Gastrocnemius medialis (tissue), 4 donors: ENCODE results near the gene DUSP16. TPM values are rescaled to one million over a fixed set of nuclear protein-coding genes. Genes with fewer than 3 reads are reported as not detected.

ENCODE experiments used
- ATAC-seq, 2 donors: fragments of 150-250 bp; one replicate each; pipeline ENCODE4 v1.9.1; 2016
- DNase-seq, 2 donors: peaks; one replicate each; pipeline ENCODE4 v3.0.0-alpha.2; 2019
- H3K27ac ChIP-seq, 4 donors: fragments of 200-600 bp; sonication (generic); 1 replicate in 1 of 4; 2 replicates in 3 of 4; pipeline ENCODE4 v1.5.1; 2016 to 2018; ENCODE audit warnings: mild to moderate bottlenecking in 2 of 4, moderate library complexity in 1 of 4
- H3K27me3 ChIP-seq, 3 donors: fragments of 200-600 bp; sonication (generic) in 2 of 3; 1 replicate in 1 of 3; 2 replicates in 2 of 3; pipeline versions ENCODE4 v1.5.1 to v1.6.0; 2016 to 2019; ENCODE audit warnings: mild to moderate bottlenecking in 1 of 3, moderate library complexity in 1 of 3
- H3K36me3 ChIP-seq, 2 donors: fragments of 200-600 bp; sonication (generic) in 1 of 2; one replicate each; pipeline ENCODE4 v1.5.1; 2017 to 2018
- H3K4me1 ChIP-seq, 2 donors: fragments of 200-600 bp; sonication (generic) in 1 of 2; one replicate each; pipeline ENCODE4 v1.5.1; 2016 to 2017; ENCODE audit warnings: mild to moderate bottlenecking in 2 of 2
- H3K4me3 ChIP-seq, 4 donors: fragments of 200-600 bp; sonication (generic) in 3 of 4; 1 replicate in 1 of 4; 2 replicates in 3 of 4; pipeline ENCODE4 v1.5.1; 2016 to 2019; ENCODE audit warnings: mild to moderate bottlenecking in 2 of 4
- H3K9me3 ChIP-seq, 3 donors: fragments of 200-600 bp; sonication (generic) in 2 of 3; 1 replicate in 1 of 3; 2 replicates in 2 of 3; pipeline ENCODE4 v1.5.1; 2016 to 2019
- CTCF ChIP-seq, 5 experiments: fragments of 450-650 bp in 3 of 5; fragments of 200-600 bp in 2 of 5; sonication (generic) in 2 of 5; IDR thresholded peaks in 4 of 5; conservative IDR thresholded peaks in 1 of 5; 1 replicate in 4 of 5; 2 replicates in 1 of 5; pipeline ENCODE4 v1.5.1; 2016 to 2019; ENCODE audit warnings: antibody characterized with exemption in 5 of 5, mild to moderate bottlenecking in 3 of 5, moderate library complexity in 3 of 5
- POLR2A ChIP-seq, 2 donors: fragments of 450-650 bp; IDR thresholded peaks; one replicate each; pipeline ENCODE4 v1.6.1; 2017; ENCODE audit warnings: antibody characterized with exemption in 2 of 2, mild to moderate bottlenecking in 2 of 2, moderate library complexity in 2 of 2
- in situ Hi-C, 4 donors: fragments of 200-750 bp; cut with MboI; loops; one replicate each; pipeline versions ENCODE4 v1.15.0 to v1.8.0; 2017; ENCODE audit warnings: low sequenced_read_pairs in 4 of 4
- intact Hi-C: fragments of 100-400 bp; cut with DNase I; formaldehyde crosslinking; loops from one replicate; pipeline ENCODE4 v1.15.1; 2023; ENCODE audit warnings: low total_unique reads
- total RNA-seq, 4 donors: library from RNA; depleted of rRNA; stranded (reverse); fragments of >200 nt; gene quantifications; one replicate each; pipeline versions ENCODE4 v1.1.0 to v1.2.3, GENCODE V29; 2016

DUSP16 gene
- total RNA-seq, 4 donors from 2014 or later, result 10.9 to 15.7 (median 13.3) TPM

GRCh38 chr12:12470751-12471306, 91.8 kb downstream of the DUSP16 start:
- Histone ChIP-seq H3K9me3 (no peaks in the 10 kb centered on the region), H3K27ac (no peak overlapping the region), H3K4me1 (peaks cover 0 to 7% of the 10 kb centered on the region in 2 donors), H3K27me3 (no peaks in the 10 kb centered on the region), H3K36me3 (no peaks in the 10 kb centered on the region), H3K4me3 (no peak overlapping the region)
- ATAC-seq, result no peak
- DNase-seq, result no peak
- no peak for TF ChIP-seq POLR2A (IDR thresholded peaks at IDR 0.05)
- TF ChIP-seq CTCF (IDR thresholded peaks at IDR 0.05 in 4 of 5, conservative IDR thresholded peaks at IDR 0.05 in 1 of 5), result no peak
- intact Hi-C loops (no loop called here), in situ Hi-C loops (no loop called here)

DNA sequence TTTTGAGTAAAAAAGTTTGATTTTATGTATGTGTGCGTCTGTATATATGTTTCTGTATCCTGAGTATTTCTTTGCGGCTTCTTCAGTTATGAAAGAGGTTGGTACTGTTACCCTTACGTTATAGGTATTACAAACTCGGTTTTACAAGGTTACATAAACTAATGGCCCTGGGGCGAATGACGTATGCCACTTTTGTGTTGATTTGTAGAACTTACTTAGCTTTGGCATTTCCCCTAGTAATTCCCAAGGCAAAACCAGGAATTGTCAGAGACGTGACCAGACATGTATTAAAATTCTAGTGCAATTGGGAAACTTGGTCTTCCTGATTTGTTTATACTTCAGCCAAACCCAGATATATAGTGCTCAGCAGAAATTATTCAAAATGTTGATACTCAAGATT, 93.3 kb downstream of the DUSP16 start:
- peaks cover 0 to 4% of the 10 kb centered on the region in 2 donors for H3K36me3 ChIP-seq
- intact Hi-C loops, result no loop called here
- H3K27me3 ChIP-seq, result no peaks in the 10 kb centered on the region
- peaks cover 0 to 7% of the 10 kb centered on the region in 2 donors for H3K4me1 ChIP-seq
- no peak overlapping the region for H3K4me3 ChIP-seq
- ATAC-seq (no peak), DNase-seq (no peak)
- in situ Hi-C loops, result no loop called here
- H3K9me3 ChIP-seq, result no peaks in the 10 kb centered on the region
- no peak overlapping the region for H3K27ac ChIP-seq
- TF ChIP-seq CTCF (IDR thresholded peaks at IDR 0.05 in 4 of 5, conservative IDR thresholded peaks at IDR 0.05 in 1 of 5) (no peak), POLR2A (IDR thresholded peaks at IDR 0.05) (no peak)

- TF ChIP-seq CTCF (IDR thresholded peaks at IDR 0.05 in 4 of 5, conservative IDR thresholded peaks at IDR 0.05 in 1 of 5) (no peak), POLR2A (IDR thresholded peaks at IDR 0.05) (no peak)
- Histone ChIP-seq H3K4me3 (no peak overlapping the region), H3K9me3 (no peaks in the 10 kb centered on the region), H3K4me1 (peaks cover 0 to 7% of the 10 kb centered on the region in 2 donors), H3K27me3 (no peaks in the 10 kb centered on the region), H3K36me3 (peaks cover 0 to 4% of the 10 kb centered on the region in 2 donors), H3K27ac (no peak overlapping the region)
- in situ Hi-C loops, result no loop called here
- ATAC-seq (no peak), DNase-seq (no peak)
- intact Hi-C loops, result no loop called here
Measured at GRCh38 chr12:12468575-12468974, 94.1 kb downstream of the DUSP16 start.

DNA sequence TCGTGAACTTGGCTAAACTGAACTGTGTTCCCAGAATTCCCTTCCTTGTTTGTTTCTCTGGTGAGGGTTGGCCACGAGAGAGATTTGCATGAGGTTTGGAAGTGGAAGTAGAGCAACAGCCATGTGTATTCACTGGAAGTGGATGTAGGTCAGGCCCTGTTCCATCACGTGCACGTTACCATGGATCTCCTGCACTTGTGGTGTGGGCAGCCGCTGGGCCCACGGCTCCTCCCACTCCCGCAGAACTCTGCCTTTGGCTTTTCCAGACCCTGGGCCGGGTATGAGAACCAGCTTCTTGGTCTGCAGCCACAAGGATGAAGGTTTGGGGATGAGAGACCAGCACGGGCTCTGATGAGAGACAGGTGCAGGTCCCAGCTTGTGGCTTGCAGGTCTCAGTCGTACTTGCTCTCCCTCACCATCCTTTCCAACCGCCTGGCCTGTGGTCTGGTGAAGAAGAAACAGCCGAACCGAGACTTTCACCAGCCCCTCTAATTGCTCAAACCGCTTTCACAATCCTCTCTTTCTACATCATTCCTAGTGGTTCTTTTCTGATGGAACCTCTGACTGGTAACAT, 94.9 kb downstream of the DUSP16 start:
- H3K27me3 ChIP-seq, result no peaks in the 10 kb centered on the region
- in situ Hi-C loops (no loop called here), intact Hi-C loops (no loop called here)
- no peak overlapping the region for H3K4me3 ChIP-seq
- H3K36me3 ChIP-seq, result peaks cover 0 to 4% of the 10 kb centered on the region in 2 donors
- H3K4me1 ChIP-seq, result peaks cover 0 to 7% of the 10 kb centered on the region in 2 donors
- H3K9me3 ChIP-seq, result no peaks in the 10 kb centered on the region
- no peak for TF ChIP-seq POLR2A (IDR thresholded peaks at IDR 0.05)
- peak overlapping the region in 1 of 4 donors; percentile 15 for H3K27ac ChIP-seq
- ATAC-seq (peak; percentile 62 to 77), DNase-seq (peak in 1 of 2 donors; percentile 26)

GRCh38 chr12:12467264-12467663, 95.4 kb downstream of the DUSP16 start:
- TF ChIP-seq CTCF (IDR thresholded peaks at IDR 0.05 in 4 of 5, conservative IDR thresholded peaks at IDR 0.05 in 1 of 5) (no peak), POLR2A (IDR thresholded peaks at IDR 0.05) (no peak)
- Histone ChIP-seq H3K4me3 (no peak overlapping the region), H3K4me1 (peaks cover 0 to 7% of the 10 kb centered on the region in 2 donors), H3K9me3 (no peaks in the 10 kb centered on the region), H3K36me3 (peaks cover 0 to 4% of the 10 kb centered on the region in 2 donors), H3K27me3 (no peaks in the 10 kb centered on the region), H3K27ac (peak overlapping the region in 1 of 4 donors; percentile 33)
- in situ Hi-C loops (no loop called here), intact Hi-C loops (no loop called here)
- no peak for DNase-seq
- ATAC-seq, result peak in 1 of 2 donors; percentile 39
